H1 (cell line): ENCODE results near the gene KCNJ16. TPM values are rescaled to one million over a fixed set of nuclear protein-coding genes. Genes with fewer than 3 reads are reported as not detected.

Experiments used
- CTCF ChIA-PET: fragments of 300-600 bp; sonication (Branson Sonifier 250); formaldehyde crosslinking; loops from one replicate; lab custom pipeline; 2021; ENCODE audit not compliant: partially characterized antibody; lab: Charles Lee
- POLR2A ChIA-PET: fragments of 300-600 bp; sonication (Branson Sonifier 250); formaldehyde crosslinking; loops from one replicate; lab custom pipeline; 2021; ENCODE audit warnings: inconsistent platforms; ENCODE audit not compliant: partially characterized antibody; lab: Charles Lee
- DNase-seq, 2 experiments: peaks; one replicate each; pipeline versions ENCODE4 v3.0.0 to v3.0.0-alpha.2; 2010 to 2022; ENCODE audit warnings: low spot score in 2 of 2, low read depth in 1 of 2, mixed read lengths in 1 of 2
- FAIRE-seq: peaks from 2 replicates; lab custom pipeline; 2011; peaks lifted over from hg19 to GRCh38; lab: Jason Lieb, UNC
- H2AFZ ChIP-seq: 2 replicates; pipeline ENCODE4 v1.8.1; 2012; ENCODE audit warnings: low read length, inconsistent platforms
- H2AK5ac ChIP-seq: 2 replicates; pipeline ENCODE4 v1.6.1; 2013; ENCODE audit warnings: low read depth, low read length
- H2BK120ac ChIP-seq: replicated peaks from 2 replicates; pipeline ENCODE3; 2013; ENCODE audit warnings: low read depth, low read length, inconsistent platforms
- H2BK12ac ChIP-seq: 2 replicates; pipeline ENCODE4 v1.6.1; 2013; ENCODE audit warnings: low read depth, low read length
- H2BK15ac ChIP-seq: 2 replicates; pipeline ENCODE4 v1.6.1; 2013; ENCODE audit warnings: low read length
- H2BK20ac ChIP-seq: 2 replicates; pipeline ENCODE4 v1.6.1; 2013; ENCODE audit warnings: low read length
- H2BK5ac ChIP-seq: 2 replicates; pipeline ENCODE4 v1.6.1; 2013; ENCODE audit warnings: low read depth, low read length
- H3K14ac ChIP-seq: 2 replicates; pipeline ENCODE4 v1.6.1; 2013; ENCODE audit warnings: inconsistent platforms; ENCODE audit not compliant: insufficient read length
- H3K18ac ChIP-seq: 2 replicates; pipeline ENCODE4 v1.6.1; 2013; ENCODE audit warnings: low read length; ENCODE audit errors: extremely low read depth
- H3K23ac ChIP-seq: 2 replicates; pipeline ENCODE4 v1.6.1; 2013; ENCODE audit warnings: inconsistent platforms; ENCODE audit not compliant: insufficient read length
- H3K23me2 ChIP-seq: 2 replicates; pipeline ENCODE4 v1.6.1; 2013; ENCODE audit warnings: low read depth, low read length
- H3K27ac ChIP-seq: 2 replicates; pipeline ENCODE4 v1.6.1; 2011; ENCODE audit warnings: low read depth, low read length, inconsistent platforms
- H3K27me3 ChIP-seq, 4 experiments: replicated peaks in 1 of 4; 1 replicate in 1 of 4; 2 replicates in 3 of 4; pipeline versions ENCODE4 v1.6.1 to v1.8.1; 2011 to 2013; ENCODE audit warnings: low read length in 3 of 4, mild to moderate bottlenecking in 3 of 4, inconsistent platforms in 2 of 4, mixed read lengths in 2 of 4, moderate library complexity in 1 of 4; ENCODE audit not compliant: control insufficient read depth in 3 of 4, insufficient read depth in 3 of 4; ENCODE audit errors: extremely low read depth in 1 of 4
- H3K36me3 ChIP-seq, 4 experiments: 2 replicates each; pipeline versions ENCODE4 v1.6.1 to v1.8.1; 2011 to 2013; ENCODE audit warnings: mild to moderate bottlenecking in 4 of 4, low read length in 3 of 4, moderate library complexity in 2 of 4, control low read depth in 1 of 4, inconsistent platforms in 1 of 4; ENCODE audit not compliant: insufficient read depth in 4 of 4, control insufficient read depth in 2 of 4
- H3K4ac ChIP-seq: replicated peaks from 2 replicates; pipeline ENCODE3; 2013; ENCODE audit warnings: low read length, low read depth, mixed read lengths, inconsistent platforms; ENCODE audit not compliant: insufficient read length
- H3K4me1 ChIP-seq, 4 experiments: replicated peaks in 1 of 4; 1 replicate in 1 of 4; 2 replicates in 3 of 4; pipeline versions ENCODE4 v1.6.1 to v1.8.1; 2011 to 2013; ENCODE audit warnings: low read length in 3 of 4, inconsistent platforms in 2 of 4, mixed read lengths in 1 of 4; ENCODE audit not compliant: insufficient read depth in 4 of 4, control insufficient read depth in 3 of 4
- H3K4me2 ChIP-seq, 2 experiments: 2 replicates each; pipeline versions ENCODE4 v1.6.1 to v1.8.1; 2011 to 2013; ENCODE audit warnings: low read depth in 2 of 2, low read length in 2 of 2, control low read depth in 1 of 2, inconsistent platforms in 1 of 2, mild to moderate bottlenecking in 1 of 2; ENCODE audit not compliant: insufficient read depth in 1 of 2
- H3K4me3 ChIP-seq, 4 experiments: fragments of 200-600, 300-600 bp in 1 of 4; sonication (generic), shearing (Covaris generic), sonication (Bioruptor Twin) in 1 of 4; 2 replicates each; pipeline versions ENCODE4 v1.5.1 to v1.8.1; 2011 to 2016; ENCODE audit warnings: low read length in 4 of 4, low read depth in 3 of 4, control low read depth in 2 of 4, inconsistent platforms in 2 of 4, mild to moderate bottlenecking in 2 of 4, mixed read lengths in 1 of 4, moderate library complexity in 1 of 4; ENCODE audit not compliant: insufficient read depth in 2 of 4; ENCODE audit errors: extremely low read depth in 1 of 4
- H3K56ac ChIP-seq: replicated peaks from 2 replicates; pipeline ENCODE3; 2013; ENCODE audit warnings: low read depth, mild to moderate bottlenecking, mixed read lengths, low read length, inconsistent platforms; ENCODE audit not compliant: insufficient read length
- H3K79me1 ChIP-seq: 2 replicates; pipeline ENCODE4 v1.6.1; 2013; ENCODE audit warnings: low read depth, low read length, control low read depth
- H3K79me2 ChIP-seq, 2 experiments: 2 replicates each; pipeline versions ENCODE4 v1.6.1 to v1.8.1; 2012 to 2013; ENCODE audit warnings: low read length in 2 of 2, mild to moderate bottlenecking in 2 of 2, inconsistent platforms in 1 of 2; ENCODE audit not compliant: insufficient read depth in 2 of 2, control insufficient read depth in 1 of 2
- H3K9ac ChIP-seq, 4 experiments: replicated peaks in 1 of 4; 1 replicate in 1 of 4; 2 replicates in 3 of 4; pipeline versions ENCODE4 v1.6.1 to v1.8.1; 2011 to 2013; ENCODE audit warnings: low read depth in 3 of 4, low read length in 3 of 4, control low read depth in 2 of 4, mild to moderate bottlenecking in 2 of 4, moderate library complexity in 2 of 4, inconsistent platforms in 1 of 4; ENCODE audit errors: extremely low read depth in 1 of 4
- H3K9me3 ChIP-seq, 2 experiments: 2 replicates each; pipeline versions ENCODE4 v1.6.1 to v1.8.1; 2012 to 2013; ENCODE audit warnings: mild to moderate bottlenecking in 2 of 2, moderate library complexity in 2 of 2, control low read depth in 1 of 2, inconsistent platforms in 1 of 2, low read depth in 1 of 2, low read length in 1 of 2, mixed read lengths in 1 of 2; ENCODE audit not compliant: insufficient read depth in 2 of 2
- H4K20me1 ChIP-seq, 2 experiments: replicated peaks in 1 of 2; 2 replicates each; pipeline versions ENCODE3 to v1.8.1; 2011 to 2013; ENCODE audit warnings: inconsistent platforms in 2 of 2, low read length in 2 of 2, mild to moderate bottlenecking in 1 of 2; ENCODE audit not compliant: insufficient read depth in 2 of 2, control insufficient read depth in 1 of 2
- H4K5ac ChIP-seq: 2 replicates; pipeline ENCODE4 v1.6.1; 2013; ENCODE audit warnings: low read length, low read depth, mixed read lengths, inconsistent platforms; ENCODE audit not compliant: insufficient read length
- H4K8ac ChIP-seq: 2 replicates; pipeline ENCODE4 v1.8.0; 2013; ENCODE audit warnings: mild to moderate bottlenecking, moderate library complexity, low read length, inconsistent platforms; ENCODE audit not compliant: insufficient read depth; ENCODE audit errors: extremely low read depth
- H4K91ac ChIP-seq: replicated peaks from 2 replicates; pipeline ENCODE3; 2013; ENCODE audit warnings: low read length, mixed read lengths, inconsistent platforms; ENCODE audit not compliant: insufficient read length
- CEBPB ChIP-seq: IDR thresholded peaks from 2 replicates; pipeline ENCODE4 v1.6.1; 2012; ENCODE audit warnings: low read depth, low read length
- CHD1 ChIP-seq: IDR thresholded peaks from 2 replicates; pipeline ENCODE4 v1.6.1; 2012; ENCODE audit warnings: low read depth, low read length, improper control_type of control experiment
- EP300 ChIP-seq, 2 experiments: IDR thresholded peaks; 1 replicate in 1 of 2; 2 replicates in 1 of 2; pipeline ENCODE4 v1.6.1; 2011 to 2012; ENCODE audit warnings: low read depth in 2 of 2, low read length in 2 of 2, mild to moderate bottlenecking in 2 of 2, borderline replicate concordance in 1 of 2, inconsistent platforms in 1 of 2, moderate library complexity in 1 of 2
- FOSL1 ChIP-seq: IDR thresholded peaks from 2 replicates; pipeline ENCODE4 v1.6.1; 2011; ENCODE audit warnings: mild to moderate bottlenecking, low read depth, low read length, moderate library complexity; ENCODE audit not compliant: insufficient read depth
- HDAC6 ChIP-seq: IDR thresholded peaks from one replicate; pipeline ENCODE4 v1.7.1; 2012; ENCODE audit warnings: low read depth, mild to moderate bottlenecking, inconsistent platforms, low read length, moderate library complexity
- KDM1A ChIP-seq: fragments of 200-600, 300-600 bp; sonication (generic); IDR thresholded peaks from 2 replicates; pipeline ENCODE4 v1.7.1; 2016; ENCODE audit warnings: mild to moderate bottlenecking, low read length, borderline replicate concordance
- MAFK ChIP-seq: IDR thresholded peaks from 2 replicates; pipeline ENCODE4 v1.6.1; 2012; ENCODE audit warnings: low read depth, mild to moderate bottlenecking, improper control_type of control experiment, low read length
- POLR2AphosphoS5 ChIP-seq: IDR thresholded peaks from 2 replicates; pipeline ENCODE4 v1.6.1; 2011; ENCODE audit warnings: low read depth, low read length
- RFX5 ChIP-seq: IDR thresholded peaks from 2 replicates; pipeline ENCODE4 v1.6.1; 2011; ENCODE audit warnings: low read depth, low read length, improper control_type of control experiment, borderline replicate concordance
- SP1 ChIP-seq: IDR thresholded peaks from 2 replicates; pipeline ENCODE4 v1.6.1; 2011; ENCODE audit warnings: low read depth, low read length
- SP2 ChIP-seq: IDR thresholded peaks from 2 replicates; pipeline ENCODE4 v1.6.1; 2012; ENCODE audit warnings: mild to moderate bottlenecking, low read length, inconsistent platforms
- YY1 ChIP-seq: IDR thresholded peaks from 2 replicates; pipeline ENCODE4 v1.6.1; 2011; ENCODE audit warnings: low read depth, mild to moderate bottlenecking, low read length
- whole genome bisulfite sequencing, 2 experiments: shearing (Covaris generic) in 1 of 2; methylation state at CpG; one replicate each; pipeline versions ENCODE4 v1.1.6 to v1.1.7; 2013 to 2015; ENCODE audit warnings: low lambda C conversion rate in 2 of 2, mixed read lengths in 2 of 2, inconsistent platforms in 1 of 2, low coverage in 1 of 2, missing lambda C conversion rate in 1 of 2; ENCODE audit not compliant: insufficient replicate concordance in 2 of 2, insufficient coverage in 1 of 2, insufficient read length in 1 of 2; ENCODE audit errors: extremely low coverage in 1 of 2, missing lambda C conversion rate in 1 of 2; 5-methylcytosine and 5-hydroxymethylcytosine counted together
- polyA plus RNA-seq, 7 experiments: library from polyadenylated mRNA; depleted of rRNA in 3 of 7; stranded (reverse) in 5 of 7; unstranded in 2 of 7; fragments of >200 nt in 5 of 7; fragments of 200-250 nt in 2 of 7; gene quantifications; 1 replicate in 5 of 7; 2 replicates in 1 of 7; 4 replicates in 1 of 7; pipeline versions ENCODE4 v1.2.1 to v1.2.3, GENCODE V29; 2011 to 2013; ENCODE audit warnings: missing spikeins in 2 of 7, mixed read lengths in 2 of 7
- total RNA-seq: library from RNA; stranded (reverse); fragmentation: NEBNext Ultra II Directional; extraction: Animal tissue kit (Norgen Biotek cat#: 25700); gene quantifications from 2 replicates; pipeline ENCODE4 v1.2.1, GENCODE V29; 2021

Gene KCNJ16
- total and polyA plus RNA-seq, 2 of the 8 experiments (the other 6 are each of a cell fraction or from before 2014, with no cell fraction given) = not detected

- POLR2A ChIA-PET = no interaction called here
Measured at GRCh38 chr17:70055000-70055399, 20.0 kb upstream of the KCNJ16 start.

More at GRCh38 chr17:70055000-70055399, 20.0 kb upstream of the KCNJ16 start:
- H4K8ac ChIP-seq = no peak overlapping the region
- H2BK12ac ChIP-seq = no peak overlapping the region
- H3K18ac ChIP-seq = no peak overlapping the region
- H3K56ac ChIP-seq = no peak overlapping the region
- no peaks in the 10 kb centered on the region for H3K27me3 ChIP-seq
- WGBS, 2 experiments = 49% methylated on average over 4 of the region's 4 CpGs; no CpG with 5 or more reads in 1 of the 2 experiments
- H3K4ac ChIP-seq = no peak overlapping the region
- DNase-seq (no peak), FAIRE-seq (no peak)
- no peak overlapping the region for H2BK20ac ChIP-seq
- no peaks in the 10 kb centered on the region for H3K36me3 ChIP-seq
- H3K4me2 ChIP-seq = no peak overlapping the region
- no peak overlapping the region for H2BK5ac ChIP-seq
- H4K20me1 ChIP-seq = no peaks in the 10 kb centered on the region
- H3K79me1 ChIP-seq = no peaks in the 10 kb centered on the region
- no peak overlapping the region for H3K14ac ChIP-seq
- no peak overlapping the region for H4K5ac ChIP-seq
- no peaks in the 10 kb centered on the region for H3K9me3 ChIP-seq
- H3K4me3 ChIP-seq = no peak overlapping the region
- no peak overlapping the region for H4K91ac ChIP-seq
- no peak overlapping the region for H3K23ac ChIP-seq
- H3K4me1 ChIP-seq = no peaks in the 10 kb centered on the region; a peak in 1 of 7 replicates
- H2AFZ ChIP-seq = peak overlapping the region; percentile 12; the same call in 1 of the 2 replicates
- no peak overlapping the region for H2BK120ac ChIP-seq
- H3K79me2 ChIP-seq = no peaks in the 10 kb centered on the region
- H3K23me2 ChIP-seq = no peaks in the 10 kb centered on the region
- CTCF ChIA-PET = interaction anchor here (1.2 kb wide), 1 partner anchor 169 kb away, joined by 3 read pairs; no protein-coding TSS in a partner anchor
- no peak overlapping the region for H3K9ac ChIP-seq
- no peak overlapping the region for H2AK5ac ChIP-seq
- no peak overlapping the region for H3K27ac ChIP-seq
- no peak overlapping the region for H2BK15ac ChIP-seq
- TF ChIP-seq CHD1 = no peak
- TF ChIP-seq HDAC6 = no peak
- TF ChIP-seq EP300 (IDR thresholded peaks at IDR 0.05; ENCODE audit: borderline replicate concordance in 1 of 2, low read depth in 2 of 2, low read length in 2 of 2) = no peak
- TF ChIP-seq MAFK = no peak
- no peak for TF ChIP-seq FOSL1
- no peak for TF ChIP-seq SP2
- TF ChIP-seq RFX5 = no peak
- no peak for TF ChIP-seq POLR2AphosphoS5
- TF ChIP-seq CEBPB = no peak
- TF ChIP-seq SP1 = no peak
- no peak for TF ChIP-seq YY1
- TF ChIP-seq KDM1A = no peak
